Measurements from ENCODE around the gene KIFC1.

The KIFC1 gene

DNA sequence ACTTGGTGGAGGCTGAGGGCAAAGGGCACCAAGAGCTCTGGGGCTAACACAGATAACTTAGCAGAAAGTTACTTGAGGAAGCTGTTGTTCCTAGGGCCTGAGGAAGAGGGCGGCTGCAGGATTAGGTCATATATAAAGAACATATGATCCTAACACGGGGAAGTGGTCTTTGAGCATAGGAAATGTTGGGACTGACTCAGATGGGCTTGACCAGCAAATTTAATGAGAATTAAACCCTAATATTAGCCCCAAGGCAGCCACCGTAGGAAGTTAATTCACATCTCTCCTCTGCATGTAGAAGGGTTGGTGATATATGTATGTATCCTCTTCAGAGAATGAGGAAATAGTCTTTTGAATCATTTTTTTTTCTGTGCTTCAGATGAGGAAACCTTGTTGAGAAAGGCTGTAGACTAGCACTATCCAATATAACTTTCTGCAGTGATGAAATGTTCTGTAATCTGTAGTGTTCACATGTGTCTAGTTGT lies 53.5 kb downstream of the KIFC1 start:
- peak; percentile 59 to 83 for DNase-seq

DNA sequence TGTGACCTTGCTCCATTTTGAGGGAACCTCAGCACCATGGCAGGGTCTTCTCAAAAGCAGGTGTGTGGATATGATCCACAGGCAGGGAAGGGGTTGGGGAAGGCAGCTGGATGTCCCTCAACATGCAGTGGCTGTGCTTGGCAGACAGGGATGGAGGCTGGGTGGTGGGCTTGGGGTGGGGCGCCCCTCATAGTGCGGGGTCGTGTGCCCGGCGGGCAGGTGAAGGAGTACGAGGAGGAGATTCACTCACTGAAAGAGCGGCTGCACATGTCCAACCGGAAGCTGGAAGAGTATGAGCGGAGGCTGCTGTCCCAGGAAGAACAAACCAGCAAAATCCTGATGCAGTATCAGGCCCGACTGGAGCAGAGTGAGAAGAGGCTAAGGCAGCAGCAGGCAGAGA lies 54.7 kb downstream of the KIFC1 start:
- DNase-seq = no peak

DNA sequence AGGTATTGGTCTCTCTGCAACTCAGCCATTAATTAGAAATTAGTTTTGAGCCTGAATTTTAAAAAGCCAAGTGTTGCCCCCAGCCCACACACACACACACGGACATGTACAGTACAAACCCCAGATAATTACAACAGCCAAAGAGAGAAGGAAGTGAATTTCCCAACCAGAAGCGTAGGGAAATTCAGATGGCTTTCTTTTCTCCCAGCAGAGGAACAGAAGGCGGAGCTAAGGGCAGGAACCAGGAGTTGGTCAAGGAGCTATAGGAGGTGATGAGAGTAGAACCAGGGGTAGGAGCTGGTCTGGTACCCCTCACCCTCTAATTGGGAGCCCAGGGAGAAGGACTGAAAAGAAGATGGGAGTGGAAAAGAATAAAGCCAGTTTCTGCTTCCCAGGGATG lies 58.8 kb downstream of the KIFC1 start:
- DNase-seq = peak; percentile 34 to 50

DNA sequence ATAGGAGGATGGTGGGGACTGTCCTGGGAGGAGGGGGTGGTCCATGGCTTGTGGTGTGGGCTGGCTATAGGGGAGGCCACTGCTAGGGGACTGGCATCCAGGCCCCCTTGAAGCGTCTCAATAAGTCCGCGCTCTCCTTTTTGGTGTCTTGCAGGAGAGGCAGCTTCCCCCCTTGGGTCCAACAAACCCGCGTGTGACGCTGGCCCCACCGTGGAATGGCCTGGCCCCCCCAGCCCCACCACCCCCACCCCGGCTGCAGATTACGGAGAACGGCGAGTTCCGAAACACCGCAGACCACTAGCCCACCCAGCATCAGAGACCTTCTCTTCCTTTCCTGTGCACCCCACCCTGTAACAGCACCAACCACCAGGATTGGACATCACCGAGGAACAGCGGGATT lies 60.0 kb downstream of the KIFC1 start:
- no peak for DNase-seq

DNA sequence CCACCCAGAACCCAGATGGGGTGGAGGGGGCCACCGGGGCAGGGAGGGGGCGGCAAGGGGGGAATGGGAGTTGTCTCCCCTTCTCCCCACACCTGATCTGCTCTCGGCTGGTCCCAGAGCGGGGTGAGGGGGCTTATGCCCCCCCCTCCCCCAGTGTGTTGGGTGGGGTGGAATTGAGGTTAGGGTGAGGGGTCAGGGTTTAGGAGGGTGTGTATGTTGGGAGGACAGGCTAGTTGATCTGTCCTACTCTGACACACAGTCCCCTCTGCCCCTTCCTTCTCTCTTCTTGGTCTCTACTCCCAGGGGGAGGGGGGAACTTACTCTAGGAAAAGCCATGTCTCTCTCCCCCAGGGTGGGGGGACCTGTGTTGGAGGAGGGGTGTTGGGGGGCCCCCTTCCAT lies 60.9 kb downstream of the KIFC1 start:
- DNase-seq = no peak

DNA sequence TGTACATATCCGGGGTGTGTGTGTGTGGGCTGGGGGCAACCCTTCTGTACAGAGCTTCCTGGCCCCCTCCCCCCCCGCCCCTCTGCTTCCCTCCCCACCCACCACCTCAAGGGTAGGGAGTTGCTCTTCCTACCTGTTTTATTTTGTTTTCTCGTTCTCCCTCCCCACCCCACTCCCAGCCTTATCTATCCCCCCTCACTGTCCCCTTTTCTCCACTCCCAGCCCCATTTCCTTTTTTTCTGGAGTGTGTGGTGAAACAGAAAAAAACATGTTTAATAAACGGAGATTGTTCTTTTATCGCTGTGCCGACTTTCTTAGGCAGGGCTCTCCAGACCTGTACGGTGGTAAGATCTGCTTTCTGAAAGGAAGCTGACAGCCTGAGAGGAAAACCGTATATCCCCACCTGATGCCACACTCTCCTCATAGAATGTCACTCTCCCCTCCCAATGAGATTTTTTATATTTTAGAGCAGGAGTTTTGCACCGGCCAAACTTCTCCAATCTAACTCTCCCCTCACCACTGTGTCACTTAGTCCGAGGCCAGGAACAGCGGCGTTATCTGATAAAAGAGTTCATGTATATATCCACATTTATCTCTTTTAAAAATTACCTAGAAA lies 61.9 kb downstream of the KIFC1 start:
- peak in 1 of 2 experiments; percentile 15 for DNase-seq

DNA sequence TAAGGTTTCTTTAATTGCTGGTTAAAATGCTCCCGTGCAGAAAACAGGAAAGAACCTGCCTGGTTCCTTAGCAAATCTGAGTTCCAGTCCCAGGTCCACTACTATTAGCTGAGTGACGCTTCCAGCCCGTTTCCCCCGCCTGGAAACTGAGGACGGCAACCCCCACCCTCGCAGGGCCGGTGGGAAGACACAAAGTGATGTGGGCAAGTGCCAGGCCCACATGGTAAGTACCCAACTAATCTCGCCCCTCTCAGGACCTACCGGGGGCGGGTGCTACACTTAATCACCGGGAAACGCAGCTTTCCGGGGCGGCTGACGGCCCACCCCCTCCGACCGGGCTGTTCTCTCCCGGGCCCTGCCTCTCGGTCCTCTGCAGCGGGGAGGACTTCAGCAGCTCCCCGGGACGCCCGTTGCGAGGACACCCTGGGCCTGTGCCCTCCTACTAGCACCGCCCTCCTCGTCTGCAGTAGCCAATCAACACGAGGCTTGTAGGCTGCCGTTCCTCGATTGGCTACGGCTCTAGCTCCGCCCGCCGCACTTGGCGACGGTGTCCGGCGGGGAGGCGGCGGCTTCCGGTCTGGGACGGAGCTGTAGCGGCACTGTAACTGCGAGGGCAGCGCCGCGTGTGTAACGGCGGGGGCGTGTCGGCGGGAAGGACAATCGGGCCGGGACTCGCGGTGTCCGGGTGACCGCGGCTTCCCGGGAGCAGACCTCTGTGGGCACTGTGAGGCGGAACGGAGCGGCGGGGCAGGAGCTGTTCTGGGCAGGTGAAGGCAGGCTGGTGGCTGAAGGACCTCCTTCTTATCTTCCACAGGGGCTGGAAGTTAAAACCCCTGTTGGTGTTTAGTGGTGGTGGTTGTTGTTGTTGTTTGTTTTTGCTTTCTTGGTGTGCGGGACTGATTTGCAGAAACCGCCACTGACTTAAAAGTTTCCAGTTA lies 62.7 kb downstream of the KIFC1 start, which contains the start of gene ZBTB9:
Gene ZBTB9 (plus strand): TSS at position 568 of the 938 bp plus-strand sequence. CDS start 525 bp downstream, outside the sequence.
- DNase-seq = peak; percentile 98 to 99

DNA sequence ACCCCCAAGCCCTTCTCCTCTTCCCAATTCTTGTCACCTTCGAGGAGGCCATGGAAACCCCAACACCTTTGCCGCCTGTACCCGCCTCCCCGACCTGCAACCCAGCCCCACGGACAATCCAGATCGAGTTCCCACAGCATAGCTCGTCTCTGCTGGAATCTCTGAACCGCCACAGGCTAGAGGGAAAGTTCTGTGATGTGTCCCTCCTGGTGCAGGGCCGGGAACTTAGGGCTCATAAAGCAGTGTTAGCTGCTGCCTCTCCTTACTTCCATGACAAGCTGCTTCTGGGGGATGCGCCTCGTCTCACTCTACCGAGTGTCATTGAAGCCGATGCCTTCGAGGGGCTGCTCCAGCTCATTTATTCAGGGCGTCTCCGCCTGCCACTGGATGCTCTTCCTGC lies 63.4 kb downstream of the KIFC1 start:
- DNase-seq = no peak

DNA sequence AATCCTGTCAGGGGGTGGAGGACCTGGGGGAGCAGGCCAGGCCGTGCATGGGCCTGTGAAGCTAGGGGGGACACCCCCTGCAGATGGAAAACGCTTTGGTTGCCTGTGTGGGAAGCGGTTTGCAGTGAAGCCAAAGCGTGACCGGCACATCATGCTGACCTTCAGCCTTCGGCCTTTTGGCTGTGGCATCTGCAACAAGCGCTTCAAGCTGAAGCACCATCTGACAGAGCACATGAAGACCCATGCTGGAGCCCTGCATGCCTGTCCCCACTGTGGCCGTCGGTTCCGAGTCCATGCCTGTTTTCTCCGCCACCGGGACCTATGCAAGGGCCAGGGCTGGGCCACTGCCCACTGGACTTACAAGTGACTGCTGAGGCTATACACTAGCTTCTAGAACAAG lies 64.5 kb downstream of the KIFC1 start:
- no peak for DNase-seq

DNA sequence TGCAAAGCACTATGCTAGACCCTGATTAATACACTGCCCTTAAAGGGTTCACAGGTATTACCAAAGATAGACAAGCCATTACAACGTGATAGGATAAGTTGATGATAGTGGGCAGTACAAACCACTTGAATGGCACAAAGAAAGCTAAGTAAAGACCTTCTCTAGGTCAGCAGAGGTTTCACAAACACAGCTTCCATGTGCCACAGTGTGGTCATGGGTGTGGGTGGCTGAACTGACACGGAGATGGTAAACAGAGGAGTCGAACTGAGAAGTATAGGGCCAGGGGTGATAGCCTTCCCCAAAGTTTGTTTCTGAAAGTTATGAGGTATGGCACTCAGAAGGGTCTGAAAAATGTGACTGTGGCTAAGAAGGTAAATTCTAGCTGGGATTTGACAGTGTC lies 67.1 kb downstream of the KIFC1 start:
- DNase-seq = no peak

DNA sequence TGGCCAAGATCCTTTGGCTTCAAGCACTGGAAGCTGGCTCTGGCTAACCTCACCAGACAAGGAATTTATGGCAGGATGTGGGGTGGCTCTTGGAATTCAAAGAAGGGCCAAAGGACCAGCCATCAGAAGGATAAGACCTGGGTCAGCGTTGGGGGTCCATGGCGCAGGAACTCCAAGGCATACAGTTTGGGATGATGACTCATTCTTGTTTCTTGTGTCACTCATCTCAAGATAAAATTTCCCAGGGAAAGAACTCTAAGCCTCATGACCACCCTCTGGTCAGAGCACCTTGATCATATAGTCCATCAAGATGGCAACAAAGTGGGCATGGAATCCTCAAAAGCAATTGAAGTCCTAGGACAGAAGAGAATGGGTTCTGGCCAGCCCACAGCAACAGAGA lies 67.6 kb downstream of the KIFC1 start:
- DNase-seq = no peak
